HG03520 (cell line): ENCODE measurements around the gene CELF4.
"Not testable (repeated sequence)": the region's sequence is repeated elsewhere in the genome, so short reads cannot be mapped to it uniquely, and the experiment has no call there.

Experiments
- ATAC-seq: cut with Tn5 transposase; IDR thresholded peaks from one replicate; pipeline ENCODE4 v1.9.1; 2021; ENCODE audit warnings: mild to moderate bottlenecking, moderate library complexity; ENCODE audit not compliant: unreplicated experiment

The CELF4 gene

DNA sequence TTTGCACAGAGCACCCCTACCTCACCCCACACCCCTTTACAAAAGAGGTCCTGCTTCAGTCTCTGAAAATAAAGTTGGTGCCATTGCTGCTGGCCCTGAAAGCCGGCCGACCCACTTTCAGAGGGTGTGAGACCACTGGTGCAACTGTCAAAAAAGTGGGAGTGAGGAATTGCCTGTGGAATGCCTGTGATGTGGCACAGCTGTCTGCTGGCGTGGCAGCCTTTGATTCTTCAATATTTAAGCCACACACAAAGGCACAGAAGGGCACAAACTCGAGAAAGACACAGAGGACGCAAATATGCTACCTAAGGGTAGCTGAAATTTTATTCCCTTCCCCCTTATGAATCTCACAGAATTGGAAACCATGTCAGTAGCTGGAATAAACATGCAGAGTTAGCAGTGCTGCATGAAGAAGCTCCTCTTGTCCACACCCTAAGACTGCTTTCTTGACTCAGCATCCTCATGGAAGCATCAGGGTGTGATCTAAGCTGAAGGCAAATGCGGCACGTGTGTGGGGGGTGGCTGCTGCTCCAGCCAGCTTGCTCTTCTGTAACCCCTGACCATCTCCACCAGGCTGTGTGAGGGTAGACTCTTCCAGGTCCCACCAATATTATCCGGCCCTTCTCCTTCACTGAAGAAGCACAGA lies 92.3 kb downstream of the CELF4 start:
- ATAC-seq: no peak

DNA sequence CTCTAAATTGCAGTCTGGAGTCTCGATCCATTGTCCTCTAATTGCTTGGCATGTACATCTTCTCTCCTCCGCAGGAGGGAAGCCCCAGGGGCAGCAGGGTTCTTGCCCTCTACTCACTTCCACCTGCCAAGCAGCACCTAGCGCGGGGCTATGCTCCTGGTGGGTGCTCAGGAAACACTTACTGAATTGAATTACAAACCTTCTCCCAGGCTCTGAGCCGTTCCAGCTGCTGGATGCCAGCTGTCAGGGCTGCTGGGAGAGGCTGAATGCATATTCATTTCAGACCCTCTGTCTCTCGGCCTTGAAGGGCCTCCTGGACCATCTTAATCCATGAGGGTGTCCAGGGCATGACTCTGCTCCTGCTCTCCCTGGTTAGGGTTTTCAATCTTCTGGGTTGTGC lies 94.0 kb downstream of the CELF4 start:
- no peak for ATAC-seq

GRCh38 chr18:37470986-37471385 lies 94.6 kb downstream of the CELF4 start:
- no peak for ATAC-seq

- no peak for ATAC-seq
These were observed 98.5 kb downstream of the CELF4 start for GRCh38 chr18:37467002-37467662.

- no peak for ATAC-seq
These were observed 99.6 kb downstream of the CELF4 start for GRCh38 chr18:37465958-37466357.

- ATAC-seq: no peak
These were observed 101.3 kb downstream of the CELF4 start for GRCh38 chr18:37464257-37464656.

DNA sequence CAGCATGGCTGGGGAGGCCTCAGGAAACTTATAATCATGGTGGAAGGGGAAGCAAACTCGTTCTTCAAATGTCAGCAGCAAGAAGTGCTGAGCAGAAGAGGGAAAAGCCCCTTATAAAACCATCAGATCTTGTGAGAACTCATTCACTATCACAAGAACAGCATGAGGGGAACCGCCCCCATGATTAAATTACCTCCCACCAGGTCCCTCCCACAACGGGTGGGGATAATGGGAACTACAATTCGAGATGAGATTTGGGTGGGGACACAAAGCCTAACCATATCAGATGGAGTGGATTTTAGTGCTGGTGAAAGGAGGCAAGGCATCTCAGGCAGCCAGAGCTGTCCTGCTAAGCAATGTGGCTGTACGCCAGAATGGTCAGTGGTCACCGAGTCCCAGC lies 104.3 kb downstream of the CELF4 start:
- ATAC-seq: not testable (repeated sequence)

DNA sequence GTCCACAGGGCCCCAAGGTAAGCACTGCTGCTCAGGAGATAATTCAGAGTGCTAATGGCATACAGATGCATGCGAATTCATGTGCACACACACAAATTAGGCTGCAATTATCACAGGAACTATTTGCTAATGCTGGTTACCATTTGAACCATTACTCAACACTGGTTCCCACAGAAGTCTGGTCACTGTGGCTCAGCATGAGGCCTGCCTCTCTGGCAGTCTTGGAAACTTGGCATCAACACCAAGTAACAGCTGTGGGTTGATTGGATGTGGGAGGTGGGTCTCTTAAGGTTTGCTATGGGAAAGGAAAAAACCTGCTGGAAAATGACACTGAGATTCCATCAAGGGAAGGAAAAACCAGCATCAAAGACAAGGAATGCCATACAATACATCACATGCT lies 105.0 kb downstream of the CELF4 start:
- no peak for ATAC-seq

GRCh38 chr18:37458697-37459096 lies 106.9 kb downstream of the CELF4 start:
- ATAC-seq: no peak

- ATAC-seq: no peak
These were observed 107.8 kb downstream of the CELF4 start for GRCh38 chr18:37457753-37458152.

DNA sequence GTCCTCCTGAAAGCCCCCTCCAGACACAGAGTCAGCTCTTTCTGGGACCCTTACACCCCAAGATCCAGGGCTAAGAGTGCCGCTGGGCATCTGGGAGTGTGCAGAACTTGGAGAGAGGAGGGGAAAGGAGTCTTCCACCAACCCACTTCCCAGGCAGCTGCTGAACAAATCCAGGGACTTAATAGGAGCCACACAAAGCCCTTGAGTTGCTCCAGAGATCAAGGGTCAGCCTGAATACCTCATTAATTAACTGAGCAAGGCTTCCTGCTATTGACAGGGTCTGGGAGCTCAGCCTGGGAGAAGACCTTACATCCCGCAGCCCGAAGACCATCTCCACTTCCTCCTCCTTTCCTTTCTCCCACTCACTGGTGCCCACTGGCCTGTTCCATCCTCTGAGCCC lies 108.3 kb downstream of the CELF4 start:
- ATAC-seq: no peak

DNA sequence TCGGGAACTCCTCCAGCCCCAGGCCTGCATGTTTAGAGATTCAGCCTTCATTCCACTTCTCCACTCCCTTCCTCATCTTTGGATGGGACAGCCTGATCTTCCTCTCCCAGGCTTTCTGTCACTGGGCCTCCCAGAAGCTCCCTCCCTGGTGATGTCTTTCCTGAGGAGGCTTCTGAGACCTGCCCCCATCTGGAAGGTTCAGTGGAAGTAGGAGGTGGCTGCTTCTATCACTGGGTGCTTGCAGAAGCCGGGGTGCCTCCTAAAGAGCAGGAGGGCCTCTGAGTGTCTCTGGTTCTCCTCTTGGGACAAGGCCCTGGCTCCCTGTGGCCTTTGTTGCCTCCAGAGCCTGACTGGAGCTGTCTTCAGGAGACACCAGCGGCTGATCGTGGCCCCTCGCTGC lies 108.7 kb downstream of the CELF4 start:
- ATAC-seq: no peak

- no peak for ATAC-seq
These were observed 109.2 kb downstream of the CELF4 start for GRCh38 chr18:37456395-37456794.

DNA sequence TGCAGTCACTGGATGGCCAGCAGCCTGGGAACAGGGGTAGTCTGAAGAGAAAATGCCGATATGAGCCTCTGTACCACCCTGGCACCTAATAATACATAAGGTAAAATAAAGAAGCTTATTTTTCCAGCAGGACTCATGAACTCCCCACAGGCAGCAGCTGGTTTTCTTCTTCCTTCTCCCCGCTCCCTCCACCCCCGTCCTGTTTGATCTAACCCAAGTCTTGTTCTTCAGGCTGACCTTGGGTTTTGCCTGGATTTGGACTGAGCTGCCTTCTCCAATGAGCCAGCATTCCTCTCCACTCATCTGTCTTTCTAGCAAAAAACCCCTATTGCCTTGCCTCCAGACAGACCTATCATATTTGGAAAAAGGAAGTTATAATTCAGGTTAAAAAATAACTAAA lies 111.8 kb downstream of the CELF4 start:
- ATAC-seq: no peak

DNA sequence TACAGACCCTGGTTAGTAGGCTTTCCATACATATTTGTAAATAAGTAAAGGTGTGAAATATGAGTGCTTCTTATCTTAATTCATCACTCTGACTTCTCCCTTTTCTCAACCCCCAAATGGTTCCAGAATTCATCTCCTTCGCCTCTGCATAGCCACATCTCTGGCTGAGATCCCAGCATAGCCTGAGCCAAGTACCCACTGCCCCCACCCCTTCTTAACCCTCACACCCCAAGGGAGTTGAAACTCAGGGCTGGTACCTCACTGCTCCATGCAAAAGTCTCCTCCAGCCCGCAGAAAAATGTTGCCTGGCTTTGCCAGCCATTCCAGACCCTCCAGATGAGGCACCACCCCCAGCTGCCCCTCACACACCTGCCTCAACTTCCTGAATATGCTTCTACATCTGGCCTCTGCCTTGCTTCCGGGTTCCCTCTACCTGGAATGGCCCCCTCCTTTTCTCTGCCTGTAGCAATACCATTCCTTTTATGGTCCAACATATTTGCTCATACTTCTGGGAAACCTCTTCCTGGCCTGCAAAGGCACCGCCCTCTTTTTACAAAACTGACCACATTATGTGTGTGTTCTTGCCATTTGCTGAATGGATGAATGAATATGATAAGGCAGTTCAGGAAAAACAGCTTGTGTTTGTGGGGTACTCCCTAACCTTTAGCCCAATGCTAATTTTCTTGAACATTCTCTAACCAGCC lies 112.8 kb downstream of the CELF4 start:
- ATAC-seq: no peak

DNA sequence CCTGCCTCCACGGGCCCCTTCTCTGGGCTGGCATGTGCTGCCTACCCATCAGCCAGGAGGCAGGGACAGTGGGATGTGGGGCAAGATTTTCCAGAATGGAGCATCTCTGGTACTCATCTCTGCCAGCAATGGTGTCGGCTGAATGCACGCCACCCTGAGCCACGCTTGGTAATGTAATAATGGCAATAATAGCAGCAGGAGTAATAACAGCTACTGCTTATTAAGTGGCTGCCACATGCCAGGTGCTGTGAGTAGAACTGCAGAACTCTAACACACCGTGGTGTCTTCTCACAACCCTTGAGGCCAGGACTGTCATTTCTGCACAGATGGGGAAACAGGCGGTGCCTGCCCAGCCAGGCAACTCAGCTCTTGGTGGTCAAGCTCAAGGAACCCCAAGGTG lies 113.6 kb downstream of the CELF4 start:
- no peak for ATAC-seq

DNA sequence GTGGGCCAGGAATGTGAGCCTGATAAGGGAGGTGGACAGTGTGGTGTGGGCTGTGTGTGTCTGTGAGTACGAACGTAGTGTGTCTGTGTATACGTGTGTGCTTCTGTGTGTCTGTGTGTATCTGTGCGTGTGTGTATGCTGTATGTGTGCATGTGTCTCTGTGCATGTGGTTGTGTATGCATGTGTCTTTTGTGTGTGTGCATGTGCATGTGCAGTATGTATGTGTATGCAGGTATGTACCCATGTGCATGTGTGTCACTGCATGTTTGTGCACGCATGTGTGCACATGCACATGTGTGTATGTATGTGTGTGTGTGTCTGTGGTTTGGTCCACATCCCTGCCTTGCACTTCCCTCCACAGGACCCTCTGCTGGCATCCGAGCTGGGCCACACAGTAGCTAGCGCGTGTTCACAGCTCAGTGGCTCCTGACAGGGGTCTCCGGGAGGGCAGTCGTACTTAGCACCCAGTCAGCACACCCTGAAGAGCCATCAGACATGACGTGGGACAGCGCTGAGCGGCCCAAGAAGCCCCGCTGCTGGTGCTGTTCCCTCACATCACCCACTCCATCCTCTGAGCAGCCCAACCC lies 114.3 kb downstream of the CELF4 start:
- no peak for ATAC-seq

DNA sequence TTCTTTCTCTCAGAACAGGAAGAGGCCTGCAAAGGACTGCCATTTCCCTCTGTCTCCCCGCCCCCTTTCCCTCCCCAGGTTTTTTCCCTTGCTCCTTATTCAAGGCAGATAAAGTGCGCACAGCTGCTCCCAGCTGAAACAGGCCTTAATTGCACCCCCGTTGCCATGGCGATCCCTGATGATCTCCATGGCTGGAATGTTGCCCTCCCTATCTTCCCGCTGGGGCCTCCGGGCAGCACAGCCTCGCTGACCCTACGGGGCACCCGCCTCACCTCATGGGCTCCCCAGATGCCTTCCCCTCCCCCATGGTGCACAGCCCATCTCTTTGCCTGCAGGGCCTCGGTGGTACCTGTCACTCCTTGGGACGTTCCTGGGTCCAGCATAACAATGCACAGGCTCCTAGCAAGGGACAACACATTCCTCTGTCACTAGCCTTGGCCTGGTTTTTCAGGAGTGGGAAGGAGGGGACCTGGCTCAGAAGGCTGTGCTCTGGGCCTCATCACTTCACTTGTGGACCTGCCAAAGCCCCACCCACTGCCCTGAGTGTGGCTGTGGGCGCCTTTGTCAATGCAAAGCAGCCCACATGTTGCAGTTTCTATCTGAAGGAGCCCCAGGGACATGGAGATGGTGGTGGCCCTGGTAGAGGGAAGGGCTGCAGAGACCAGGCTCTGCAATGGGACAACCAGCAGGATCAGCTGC lies 115.0 kb downstream of the CELF4 start:
- no peak for ATAC-seq

GRCh38 chr18:37449618-37450017 lies 116.0 kb downstream of the CELF4 start:
- ATAC-seq: no peak

GRCh38 chr18:37448946-37449345 lies 116.7 kb downstream of the CELF4 start:
- ATAC-seq: no peak
